ENCODE data around the gene SRGAP2C. TPM values are rescaled to one million over a fixed set of nuclear protein-coding genes. Genes with fewer than 3 reads are reported as not detected.
"Not testable (repeated sequence)": the region's sequence is repeated elsewhere in the genome, so short reads cannot be mapped to it uniquely, and the experiment has no call there.

The SRGAP2C gene
- total RNA-seq, 3 donors from 2014 or later (not counting 1 experiment from before 2014, with no cell fraction given) = 12.0 to 24.0 (median 17.5) TPM

- H3K36me3 Mint-ChIP-seq; H3K4me3 Mint-ChIP-seq; H3K4me1 Mint-ChIP-seq; intact Hi-C loops (cut with micrococcal nuclease); H3K27ac ChIP-seq (ENCODE audit: low read length); H3K27me3 Mint-ChIP-seq (ENCODE audit: low read depth in 2 of 2); H3K9me3 Mint-ChIP-seq; H3K36me3 ChIP-seq (ENCODE audit: control insufficient read depth, insufficient read depth, low read length); ATAC-seq; DNase-seq; H3K27me3 ChIP-seq (ENCODE audit: control insufficient read depth, insufficient read depth, low read length); H3K27ac Mint-ChIP-seq; H3K9me3 ChIP-seq (ENCODE audit: control insufficient read depth, insufficient read depth, low read length); H3K4me1 ChIP-seq (ENCODE audit: control insufficient read depth, insufficient read depth, low read length); H3K4me3 ChIP-seq (ENCODE audit: low read length): not testable (repeated sequence)
- 100% methylated on average over 2 of the region's 3 CpGs for WGBS (ENCODE audit: insufficient coverage)
Measured at GRCh38 chr1:121374851-121375367, 190.1 kb downstream of the SRGAP2C start.

GRCh38 chr1:121376986-121377385, 192.2 kb downstream of the SRGAP2C start:
- H3K9me3 Mint-ChIP-seq; H3K36me3 Mint-ChIP-seq; DNase-seq; H3K27ac ChIP-seq (ENCODE audit: low read length); H3K4me1 Mint-ChIP-seq; H3K4me1 ChIP-seq (ENCODE audit: control insufficient read depth, insufficient read depth, low read length); H3K27me3 Mint-ChIP-seq (ENCODE audit: low read depth in 2 of 2); ATAC-seq; H3K4me3 Mint-ChIP-seq; intact Hi-C loops (cut with micrococcal nuclease); H3K4me3 ChIP-seq (ENCODE audit: low read length); H3K9me3 ChIP-seq (ENCODE audit: control insufficient read depth, insufficient read depth, low read length); H3K36me3 ChIP-seq (ENCODE audit: control insufficient read depth, insufficient read depth, low read length); H3K27ac Mint-ChIP-seq; H3K27me3 ChIP-seq (ENCODE audit: control insufficient read depth, insufficient read depth, low read length): not testable (repeated sequence)
- WGBS (ENCODE audit: insufficient coverage) = no CpG with 5 or more reads among the region's 7 CpGs

- H3K4me3 ChIP-seq (ENCODE audit: low read length); intact Hi-C loops (cut with micrococcal nuclease); H3K27me3 Mint-ChIP-seq (ENCODE audit: low read depth in 2 of 2); H3K27me3 ChIP-seq (ENCODE audit: control insufficient read depth, insufficient read depth, low read length); H3K36me3 Mint-ChIP-seq; H3K4me3 Mint-ChIP-seq; H3K9me3 Mint-ChIP-seq; H3K36me3 ChIP-seq (ENCODE audit: control insufficient read depth, insufficient read depth, low read length); ATAC-seq; H3K9me3 ChIP-seq (ENCODE audit: control insufficient read depth, insufficient read depth, low read length); H3K27ac ChIP-seq (ENCODE audit: low read length); H3K4me1 Mint-ChIP-seq; DNase-seq; H3K27ac Mint-ChIP-seq; H3K4me1 ChIP-seq (ENCODE audit: control insufficient read depth, insufficient read depth, low read length): not testable (repeated sequence)
- WGBS (ENCODE audit: insufficient coverage) = 80% methylated on average over 3 of the region's 5 CpGs
Measured at GRCh38 chr1:121378757-121379156, 194.0 kb downstream of the SRGAP2C start.

- H3K27ac Mint-ChIP-seq; ATAC-seq; H3K4me1 Mint-ChIP-seq; H3K27ac ChIP-seq (ENCODE audit: low read length); intact Hi-C loops (cut with micrococcal nuclease); DNase-seq; H3K4me3 ChIP-seq (ENCODE audit: low read length); H3K9me3 Mint-ChIP-seq; H3K27me3 ChIP-seq (ENCODE audit: control insufficient read depth, insufficient read depth, low read length); H3K36me3 ChIP-seq (ENCODE audit: control insufficient read depth, insufficient read depth, low read length); H3K4me1 ChIP-seq (ENCODE audit: control insufficient read depth, insufficient read depth, low read length); H3K9me3 ChIP-seq (ENCODE audit: control insufficient read depth, insufficient read depth, low read length); H3K27me3 Mint-ChIP-seq (ENCODE audit: low read depth in 2 of 2); H3K4me3 Mint-ChIP-seq; H3K36me3 Mint-ChIP-seq: not testable (repeated sequence)
- 98% methylated on average over 2 of the region's 4 CpGs for WGBS (ENCODE audit: insufficient coverage)
Measured at GRCh38 chr1:121384754-121385153, 200.0 kb downstream of the SRGAP2C start.

- H3K36me3 Mint-ChIP-seq; ATAC-seq; DNase-seq; intact Hi-C loops (cut with micrococcal nuclease); H3K27me3 ChIP-seq (ENCODE audit: control insufficient read depth, insufficient read depth, low read length); H3K9me3 ChIP-seq (ENCODE audit: control insufficient read depth, insufficient read depth, low read length); H3K9me3 Mint-ChIP-seq; H3K36me3 ChIP-seq (ENCODE audit: control insufficient read depth, insufficient read depth, low read length); H3K4me3 ChIP-seq (ENCODE audit: low read length); H3K4me1 ChIP-seq (ENCODE audit: control insufficient read depth, insufficient read depth, low read length); H3K27me3 Mint-ChIP-seq (ENCODE audit: low read depth in 2 of 2); H3K27ac ChIP-seq (ENCODE audit: low read length); H3K4me1 Mint-ChIP-seq; H3K27ac Mint-ChIP-seq; H3K4me3 Mint-ChIP-seq: not testable (repeated sequence)
- WGBS (ENCODE audit: insufficient coverage) = no CpG with 5 or more reads among the region's 3 CpGs
Measured at GRCh38 chr1:121385162-121385561, 200.4 kb downstream of the SRGAP2C start.

DNA sequence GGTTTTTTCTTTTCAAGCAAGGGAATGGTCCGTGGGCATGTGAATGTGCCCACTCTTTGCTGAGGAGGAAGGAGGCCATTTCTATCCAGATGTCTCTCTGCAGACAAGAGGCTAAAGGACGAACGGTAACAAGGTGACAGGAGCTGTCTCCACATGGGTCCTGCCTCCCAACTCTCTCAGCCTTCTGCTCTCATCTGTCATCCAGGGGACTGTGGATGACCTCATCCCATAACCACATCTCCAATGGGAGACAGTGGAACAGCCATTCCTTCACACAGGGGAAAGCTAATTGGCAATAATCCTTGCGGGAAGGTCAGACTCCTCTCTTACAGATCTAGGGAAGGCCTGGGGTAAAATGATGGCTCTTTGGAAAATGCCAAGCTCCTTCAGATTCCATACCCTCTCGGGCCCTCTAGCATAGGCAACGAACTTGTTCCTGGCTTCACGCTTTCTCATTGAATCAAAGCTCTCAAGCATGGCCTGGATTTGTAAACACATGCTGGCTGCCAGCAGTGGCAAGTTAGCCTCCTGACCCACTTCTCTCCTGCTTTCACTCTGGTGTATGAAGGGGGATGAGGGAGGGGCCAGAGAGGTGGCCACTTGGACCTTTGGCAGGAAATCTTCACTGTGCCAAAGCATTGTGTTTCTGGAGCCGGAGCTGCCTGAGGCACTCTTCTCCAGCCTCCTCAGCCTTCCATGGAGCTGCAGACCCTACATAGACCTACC, 201.0 kb downstream of the SRGAP2C start:
- H3K27me3 Mint-ChIP-seq (ENCODE audit: low read depth in 2 of 2); intact Hi-C loops (cut with micrococcal nuclease); H3K4me1 ChIP-seq (ENCODE audit: control insufficient read depth, insufficient read depth, low read length); H3K27me3 ChIP-seq (ENCODE audit: control insufficient read depth, insufficient read depth, low read length); H3K36me3 ChIP-seq (ENCODE audit: control insufficient read depth, insufficient read depth, low read length); H3K27ac ChIP-seq (ENCODE audit: low read length); DNase-seq; H3K36me3 Mint-ChIP-seq; H3K9me3 Mint-ChIP-seq; H3K4me1 Mint-ChIP-seq; H3K4me3 ChIP-seq (ENCODE audit: low read length); H3K27ac Mint-ChIP-seq; ATAC-seq; H3K9me3 ChIP-seq (ENCODE audit: control insufficient read depth, insufficient read depth, low read length); H3K4me3 Mint-ChIP-seq: not testable (repeated sequence)
- WGBS (ENCODE audit: insufficient coverage) = 98% methylated on average over 5 of the region's 8 CpGs

- H3K4me1 Mint-ChIP-seq; intact Hi-C loops (cut with micrococcal nuclease); H3K4me1 ChIP-seq (ENCODE audit: control insufficient read depth, insufficient read depth, low read length); H3K9me3 Mint-ChIP-seq; H3K27me3 Mint-ChIP-seq (ENCODE audit: low read depth in 2 of 2); H3K36me3 ChIP-seq (ENCODE audit: control insufficient read depth, insufficient read depth, low read length); DNase-seq; H3K4me3 Mint-ChIP-seq; H3K36me3 Mint-ChIP-seq; H3K27ac Mint-ChIP-seq; H3K9me3 ChIP-seq (ENCODE audit: control insufficient read depth, insufficient read depth, low read length); H3K27me3 ChIP-seq (ENCODE audit: control insufficient read depth, insufficient read depth, low read length); H3K27ac ChIP-seq (ENCODE audit: low read length); H3K4me3 ChIP-seq (ENCODE audit: low read length); ATAC-seq: not testable (repeated sequence)
- WGBS (ENCODE audit: insufficient coverage) = no CpG with 5 or more reads among the region's 8 CpGs
Measured at GRCh38 chr1:121386319-121386948, 201.7 kb downstream of the SRGAP2C start.
